ENCODE measurements around the gene IGDCC3.

IGDCC3 gene

GRCh38 chr15:65344214-65344913 lies 33.4 kb downstream of the IGDCC3 start:
- no peak for DNase-seq (ENCODE audit: low read depth in 1 of 2, low spot score in 1 of 2)

GRCh38 chr15:65343374-65343981 lies 34.3 kb downstream of the IGDCC3 start:
- DNase-seq (ENCODE audit: low read depth in 1 of 2, low spot score in 1 of 2), result no peak

- no peak for DNase-seq (ENCODE audit: low read depth in 1 of 2, low spot score in 1 of 2)
Measured at GRCh38 chr15:65342493-65342892, 35.3 kb downstream of the IGDCC3 start.

- DNase-seq (ENCODE audit: low read depth in 1 of 2, low spot score in 1 of 2), result no peak
Measured at GRCh38 chr15:65339920-65340319, 37.9 kb downstream of the IGDCC3 start.

GRCh38 chr15:65339416-65339815 lies 38.4 kb downstream of the IGDCC3 start:
- no peak for DNase-seq (ENCODE audit: low read depth in 1 of 2, low spot score in 1 of 2)

GRCh38 chr15:65338823-65339222 lies 39.0 kb downstream of the IGDCC3 start:
- DNase-seq (ENCODE audit: low read depth in 1 of 2, low spot score in 1 of 2), result no peak

- no peak for DNase-seq (ENCODE audit: low read depth in 1 of 2, low spot score in 1 of 2)
Measured at GRCh38 chr15:65338366-65338765, 39.4 kb downstream of the IGDCC3 start.

- no peak for DNase-seq (ENCODE audit: low read depth in 1 of 2, low spot score in 1 of 2)
Measured at GRCh38 chr15:65337436-65338070, 40.2 kb downstream of the IGDCC3 start.

GRCh38 chr15:65336493-65337435 lies 41.0 kb downstream of the IGDCC3 start:
- no peak for DNase-seq (ENCODE audit: low read depth in 1 of 2, low spot score in 1 of 2)

- DNase-seq (ENCODE audit: low read depth in 1 of 2, low spot score in 1 of 2), result no peak
Measured at GRCh38 chr15:65335278-65336055, 42.3 kb downstream of the IGDCC3 start.

GRCh38 chr15:65334586-65335231 lies 43.1 kb downstream of the IGDCC3 start:
- no peak for DNase-seq (ENCODE audit: low read depth in 1 of 2, low spot score in 1 of 2)

- DNase-seq (ENCODE audit: low read depth in 1 of 2, low spot score in 1 of 2), result no peak
Measured at GRCh38 chr15:65333856-65334255, 43.9 kb downstream of the IGDCC3 start.

GRCh38 chr15:65333148-65333820 lies 44.5 kb downstream of the IGDCC3 start:
- no peak for DNase-seq (ENCODE audit: low read depth in 1 of 2, low spot score in 1 of 2)

- no peak for DNase-seq (ENCODE audit: low read depth in 1 of 2, low spot score in 1 of 2)
Measured at GRCh38 chr15:65332391-65333147, 45.2 kb downstream of the IGDCC3 start.

- no peak for DNase-seq (ENCODE audit: low read depth in 1 of 2, low spot score in 1 of 2)
Measured at GRCh38 chr15:65331811-65332210, 46.0 kb downstream of the IGDCC3 start.

- DNase-seq (ENCODE audit: low read depth in 1 of 2, low spot score in 1 of 2), result no peak
Measured at GRCh38 chr15:65330934-65331645, 46.7 kb downstream of the IGDCC3 start.

GRCh38 chr15:65329984-65330735 lies 47.6 kb downstream of the IGDCC3 start:
- DNase-seq (ENCODE audit: low read depth in 1 of 2, low spot score in 1 of 2), result no peak

All from activated T-helper 1 cell treated with anti-CD3 and anti-CD28 coated beads, Interleukin-2, amount 50 U/mL, for 16 hours (primary cell).